Stimulated activated CD4-positive, alpha-beta T cell treated with anti-CD3 and anti-CD28 coated beads, Interleukin-4, amount 100 ng/mL, for 1 hour (primary cell): ENCODE measurements around the gene C2orf81.
"Not testable (repeated sequence)": the region's sequence is repeated elsewhere in the genome, so short reads cannot be mapped to it uniquely, and the experiment has no call there.

Experiments used
- DNase-seq: peaks from one replicate; pipeline ENCODE4 v3.0.0-alpha.2; 2020

The C2orf81 gene

DNA sequence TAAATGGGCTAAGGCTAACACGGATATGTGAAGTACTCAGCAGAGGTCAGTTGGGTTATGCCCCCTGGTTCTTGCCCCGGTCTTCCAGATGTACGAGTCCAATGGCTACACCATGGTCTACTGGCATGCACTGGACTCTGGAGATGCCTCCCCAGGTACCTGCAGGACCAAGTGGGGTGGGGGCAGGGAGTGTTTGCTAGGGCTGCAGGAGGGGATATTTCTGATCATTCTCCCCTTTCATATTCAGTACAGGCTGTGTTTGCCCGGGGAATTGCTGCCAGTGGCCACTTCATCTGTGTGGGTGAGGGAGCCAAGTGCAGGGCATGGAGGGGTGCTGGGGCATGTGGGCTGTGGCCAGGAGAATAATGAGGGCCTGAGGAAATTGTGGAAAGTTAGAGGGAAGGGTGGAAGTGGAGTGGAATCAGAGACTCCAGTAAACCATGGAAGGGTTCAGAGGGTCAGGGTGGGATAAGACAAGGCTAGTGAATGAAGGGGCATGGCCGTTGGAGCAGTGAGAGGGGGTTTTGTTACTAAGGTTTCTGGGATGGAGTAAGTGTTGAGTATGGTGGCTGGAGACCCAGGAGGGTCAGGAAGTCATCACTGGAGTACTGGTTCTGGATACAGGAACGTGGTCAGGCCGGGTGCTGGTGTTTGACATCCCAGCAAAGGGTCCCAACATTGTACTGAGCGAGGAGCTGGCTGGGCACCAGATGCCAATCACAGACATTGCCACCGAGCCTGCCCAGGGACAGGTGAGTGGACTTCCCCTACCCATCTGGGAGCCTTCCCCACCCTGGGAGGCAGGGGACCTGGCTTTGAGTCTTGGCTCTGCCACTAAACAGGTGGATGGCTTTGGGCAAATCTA lies 2.0 kb upstream of the C2orf81 start:
- DNase-seq: no peak

DNA sequence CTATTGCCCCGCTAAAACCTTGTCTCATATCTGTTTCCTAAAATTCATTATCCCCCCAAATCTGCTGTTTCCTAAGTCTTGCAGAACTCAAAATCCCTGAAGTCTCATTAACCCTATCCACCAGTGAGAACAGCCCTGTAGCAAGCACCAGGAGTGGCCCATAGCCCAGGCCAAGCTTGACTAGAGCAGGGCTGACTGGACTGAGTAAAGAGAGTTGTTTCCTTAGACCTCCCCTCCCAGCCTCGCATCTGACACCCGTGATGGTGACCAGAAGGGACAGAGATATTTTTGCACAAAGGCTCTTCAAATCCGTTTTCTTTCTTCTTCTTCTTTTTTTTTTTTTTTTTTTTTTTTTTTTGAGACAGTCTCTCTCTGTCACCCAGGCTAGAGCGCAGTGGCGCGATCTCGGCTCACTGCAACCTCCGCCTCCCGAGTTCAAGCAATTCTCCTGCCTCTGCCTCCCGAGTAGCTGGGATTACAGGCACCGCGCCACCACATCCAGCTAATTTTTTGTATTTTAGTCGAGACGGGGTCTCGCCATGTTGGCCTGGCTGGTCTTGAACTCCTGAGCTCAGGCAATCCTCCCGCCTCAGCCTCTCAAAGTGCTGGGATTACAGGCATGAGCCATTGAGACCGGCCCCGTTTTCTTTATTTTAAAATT lies 846 bp downstream of the C2orf81 start:
- DNase-seq: not testable (repeated sequence)

DNA sequence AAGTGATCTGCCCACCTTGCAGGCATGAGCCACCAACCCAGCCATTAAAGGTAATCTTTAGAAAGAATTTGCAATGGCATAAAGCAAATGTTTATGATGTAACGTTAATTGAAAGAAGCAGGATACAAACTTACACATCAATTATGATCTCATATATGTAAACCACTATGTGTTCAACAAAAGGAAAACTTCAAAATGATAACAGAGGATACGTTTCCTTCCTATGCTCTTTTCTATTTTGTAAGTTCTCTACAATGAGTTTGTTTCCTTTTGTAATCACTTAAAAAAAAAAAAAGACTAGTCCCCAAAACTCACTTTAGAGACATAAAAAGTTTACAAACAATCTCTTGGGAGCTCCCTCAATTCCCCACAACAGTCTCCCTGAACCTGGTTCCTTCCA lies 1.4 kb downstream of the C2orf81 start:
- DNase-seq: no peak

DNA sequence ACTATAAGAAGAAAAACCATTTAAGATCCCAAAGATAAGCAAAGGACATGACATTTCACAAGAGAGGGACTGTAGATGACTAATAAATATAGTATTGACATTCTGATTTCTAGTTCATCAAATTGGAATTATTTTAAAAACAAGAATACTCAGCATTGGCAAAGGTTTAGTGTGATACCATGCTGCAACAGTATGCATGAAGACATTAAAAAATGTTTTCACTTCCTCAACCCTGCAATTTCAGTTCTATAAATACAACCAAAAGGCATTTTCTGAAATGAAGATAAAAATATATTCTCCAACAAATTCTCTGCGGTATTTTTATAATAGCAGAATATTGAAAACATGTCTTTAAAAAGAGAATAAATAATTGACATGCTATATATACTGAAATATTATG lies 2.1 kb downstream of the C2orf81 start:
- no peak for DNase-seq

DNA sequence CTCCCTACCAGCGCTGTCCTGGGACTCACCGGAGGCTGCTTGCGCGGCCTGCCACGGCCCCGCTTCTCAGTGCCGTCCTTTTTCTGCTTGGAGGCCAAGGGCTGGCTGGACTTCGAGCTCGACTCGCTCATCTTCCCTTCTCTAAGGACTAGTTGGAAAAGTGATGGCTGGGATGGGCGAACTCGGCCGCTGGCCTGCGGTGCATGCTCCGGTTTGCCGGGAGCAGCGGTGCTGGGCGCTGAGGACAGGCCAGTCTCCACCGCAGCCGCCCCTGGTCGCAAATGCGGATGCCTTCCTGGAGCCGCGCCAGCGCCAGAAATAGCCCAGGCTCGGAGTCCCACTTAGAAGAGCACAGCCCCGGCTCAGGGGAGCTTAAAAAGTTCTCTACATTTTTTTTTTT lies 3.1 kb downstream of the C2orf81 start:
- DNase-seq: no peak

DNA sequence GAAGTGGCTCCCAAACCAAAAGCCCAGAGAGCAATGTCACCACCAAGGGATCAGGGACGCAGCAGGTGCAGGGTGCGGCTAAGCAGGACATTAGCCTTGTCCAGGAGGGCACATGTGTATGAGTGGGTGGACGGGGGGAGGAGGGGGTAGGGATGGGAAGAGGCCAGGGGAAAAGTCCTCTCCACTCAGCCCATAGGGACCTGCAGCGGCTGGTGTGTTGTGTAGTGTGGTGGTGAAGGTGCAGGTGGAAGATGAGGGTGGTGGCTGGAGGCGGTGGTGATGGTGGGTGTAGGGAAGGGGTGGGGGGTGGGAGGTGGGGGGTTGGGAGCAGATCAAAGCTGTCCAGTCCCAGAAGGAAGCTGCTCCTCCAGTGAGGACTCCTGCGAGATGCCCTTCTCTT lies 3.7 kb downstream of the C2orf81 start:
- no peak for DNase-seq

DNA sequence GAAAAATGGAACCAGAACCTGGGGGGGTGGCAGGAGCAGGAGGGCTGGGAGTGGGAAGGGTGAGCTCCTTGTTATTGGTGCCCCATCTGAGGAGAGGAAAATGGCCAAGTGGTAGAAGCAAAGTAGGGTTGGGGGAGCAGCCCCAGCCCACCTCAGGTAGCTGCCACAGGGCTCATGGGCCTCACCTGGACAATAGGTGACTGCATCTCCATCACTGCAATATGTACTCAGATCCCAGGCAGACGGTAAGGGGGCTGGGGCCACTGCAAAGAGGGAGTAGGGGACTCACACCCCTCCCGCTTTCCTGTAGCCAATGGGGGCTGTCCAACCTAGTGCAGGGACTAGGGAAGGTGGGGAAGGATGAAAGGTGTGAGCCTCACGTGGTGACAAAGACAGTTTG lies 4.2 kb downstream of the C2orf81 start:
- no peak for DNase-seq

DNA sequence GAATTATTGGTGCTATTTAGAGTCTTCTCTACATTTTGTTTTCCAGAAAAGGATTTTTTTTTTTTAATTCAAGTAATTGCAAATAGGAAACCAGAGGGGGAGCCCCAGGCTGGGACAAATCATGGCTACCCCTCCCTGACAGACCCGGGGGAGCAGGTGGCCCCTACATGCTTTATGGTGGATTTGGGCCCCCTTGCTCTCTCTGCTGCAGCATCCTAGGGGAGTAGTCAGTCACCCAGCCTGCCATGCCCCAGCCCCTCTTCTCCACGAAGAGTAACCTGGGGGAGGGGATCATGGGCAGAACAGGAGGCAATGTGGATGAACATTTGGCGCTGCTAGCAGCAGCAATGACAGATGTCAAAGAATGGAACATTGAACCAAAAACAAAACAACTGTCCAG lies 4.6 kb downstream of the C2orf81 start:
- DNase-seq: no peak

DNA sequence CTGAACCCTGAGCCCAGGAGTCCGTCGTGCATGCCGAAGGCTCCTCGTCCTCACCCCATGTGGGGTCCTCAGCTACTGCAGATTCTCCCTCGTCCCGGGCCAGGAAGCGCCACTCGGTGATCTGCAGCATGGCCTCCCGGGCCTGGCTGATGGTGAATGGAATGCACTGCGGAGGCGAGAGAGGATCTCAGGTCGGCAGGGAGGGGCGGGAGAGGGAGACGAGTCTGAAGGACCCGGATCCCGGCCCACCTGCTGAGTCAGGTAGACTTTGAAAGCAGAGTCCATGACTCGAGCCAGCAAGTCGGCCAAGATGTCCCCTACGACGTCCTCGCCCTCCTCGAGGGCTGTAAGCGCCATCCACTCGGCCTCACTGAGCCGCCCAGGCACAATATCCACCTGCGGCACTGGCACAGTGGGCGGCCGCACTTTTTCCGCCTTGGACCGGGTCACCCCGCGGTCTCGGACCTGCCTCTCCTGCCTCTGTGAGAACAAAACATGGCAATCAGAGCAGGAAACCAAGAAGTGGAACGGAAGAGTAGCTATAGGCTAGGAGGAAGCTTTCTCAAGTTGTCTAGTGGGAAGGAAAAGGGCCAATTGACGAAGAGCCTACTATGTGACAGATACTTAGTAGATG lies 5.5 kb downstream of the C2orf81 start:
- no peak for DNase-seq

DNA sequence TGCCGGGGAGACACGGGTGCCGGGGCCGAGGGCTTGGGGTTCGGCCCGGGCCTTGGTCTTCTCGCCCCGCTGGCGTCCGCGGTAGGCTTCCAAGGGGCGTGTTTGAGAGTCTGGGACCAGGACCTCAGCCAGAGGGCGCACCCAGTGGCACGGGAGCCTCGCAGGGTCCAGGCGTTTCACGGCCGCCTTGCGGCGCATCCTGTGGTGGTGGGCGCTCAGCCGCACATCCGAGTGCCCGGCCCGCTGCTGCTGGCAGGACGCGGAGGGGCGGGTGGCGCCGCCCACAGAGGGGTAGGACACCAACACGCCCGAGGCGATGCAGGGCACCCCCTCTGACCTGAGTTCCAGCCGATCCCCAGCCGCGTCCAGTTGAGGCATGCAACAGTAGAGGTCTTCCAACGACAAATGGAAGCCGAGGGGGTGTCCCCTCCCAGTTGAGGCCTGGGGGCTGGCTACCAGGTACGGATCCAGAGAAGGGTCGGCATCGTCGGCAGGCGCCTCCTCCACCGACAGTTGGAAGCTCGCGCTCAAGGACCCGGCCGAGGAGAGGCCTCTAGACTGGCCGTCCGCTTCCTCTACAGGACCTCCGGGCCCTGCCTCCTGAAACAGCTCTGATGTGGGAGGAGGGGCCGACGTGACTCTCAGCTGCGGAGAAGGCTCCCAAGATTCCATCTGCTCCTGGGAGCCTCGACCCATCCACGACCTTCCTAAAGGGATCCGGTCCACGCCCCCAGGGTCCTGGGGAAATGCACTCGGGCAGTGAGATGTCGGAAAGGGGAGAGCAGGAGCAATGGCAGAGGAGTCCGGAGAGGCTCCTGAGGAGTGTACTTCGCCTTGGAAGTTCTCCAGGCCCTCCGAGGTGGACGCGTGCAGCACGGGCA lies 6.3 kb downstream of the C2orf81 start:
- peak; percentile 21 for DNase-seq

DNA sequence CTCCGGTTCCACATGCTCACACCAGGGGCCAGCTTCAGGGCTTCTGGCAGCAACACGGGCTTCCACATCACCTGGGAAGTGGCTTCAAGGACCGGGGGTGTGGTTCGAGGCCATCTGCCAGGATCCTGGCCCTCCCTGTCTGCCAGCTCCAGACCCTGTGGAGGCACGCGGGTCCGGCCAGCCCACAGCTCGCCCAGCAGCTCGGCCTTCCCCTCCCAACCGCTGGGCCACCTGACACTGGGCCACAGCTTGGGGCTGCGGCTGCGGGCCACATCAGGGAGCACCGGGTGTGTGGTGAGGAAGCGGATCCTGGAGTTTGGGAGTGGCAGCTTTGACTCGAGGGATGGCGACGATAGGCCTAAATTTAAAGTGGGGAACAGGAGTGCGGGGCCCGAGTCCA lies 7.0 kb downstream of the C2orf81 start:
- no peak for DNase-seq

DNA sequence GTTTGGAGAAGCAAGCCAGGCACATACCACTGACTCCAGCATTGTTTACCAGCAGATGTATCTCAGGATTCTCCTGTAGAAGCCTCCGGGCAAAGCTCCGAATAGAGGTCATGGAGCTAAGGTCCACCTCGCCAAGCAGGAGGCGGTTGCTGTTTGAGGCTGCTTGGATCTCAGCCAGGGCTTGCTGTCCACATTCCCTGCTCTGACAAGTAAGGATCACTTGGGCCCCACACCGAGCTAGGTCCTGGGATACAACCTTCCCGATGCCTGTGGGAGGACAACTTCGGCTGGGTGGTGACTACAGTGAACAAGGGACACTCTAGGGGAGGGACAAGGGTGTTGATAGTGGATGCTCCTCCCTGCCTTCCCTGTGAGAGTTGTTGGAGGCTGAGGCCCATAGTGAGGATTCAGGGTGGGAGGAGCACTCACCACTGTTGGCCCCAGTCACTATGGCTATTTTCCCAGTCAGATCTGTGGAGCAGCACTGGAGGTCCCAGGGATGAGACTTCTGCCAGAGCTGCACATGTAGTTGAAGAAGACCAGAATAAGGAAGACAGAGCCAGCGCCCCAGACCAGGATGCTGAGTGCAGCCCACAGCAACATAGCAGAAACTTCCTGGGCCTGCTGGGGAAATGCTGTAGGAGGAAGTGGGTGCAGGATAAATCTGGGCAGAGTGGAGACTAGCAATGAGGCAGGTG lies 8.3 kb downstream of the C2orf81 start:
- DNase-seq: no peak

DNA sequence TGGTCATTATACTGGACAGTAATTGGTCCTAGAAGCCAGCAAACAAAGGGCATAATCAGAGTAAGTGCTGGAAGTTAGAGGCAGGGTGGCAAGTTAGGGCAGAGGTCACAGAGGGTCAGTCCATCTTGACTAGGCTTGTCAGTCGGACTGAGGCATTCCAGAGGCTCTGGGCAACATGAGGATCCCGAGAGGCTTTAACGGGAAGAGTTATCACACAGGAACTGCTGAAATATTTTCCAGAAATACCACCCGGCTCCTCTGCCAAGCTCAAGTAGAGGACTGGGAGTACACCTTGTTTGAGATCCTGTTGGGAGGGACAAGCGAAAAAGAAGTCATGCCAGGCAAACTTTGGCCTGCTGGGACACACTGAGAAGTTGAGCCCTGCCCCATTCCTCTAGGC lies 13.7 kb downstream of the C2orf81 start:
- DNase-seq: no peak

DNA sequence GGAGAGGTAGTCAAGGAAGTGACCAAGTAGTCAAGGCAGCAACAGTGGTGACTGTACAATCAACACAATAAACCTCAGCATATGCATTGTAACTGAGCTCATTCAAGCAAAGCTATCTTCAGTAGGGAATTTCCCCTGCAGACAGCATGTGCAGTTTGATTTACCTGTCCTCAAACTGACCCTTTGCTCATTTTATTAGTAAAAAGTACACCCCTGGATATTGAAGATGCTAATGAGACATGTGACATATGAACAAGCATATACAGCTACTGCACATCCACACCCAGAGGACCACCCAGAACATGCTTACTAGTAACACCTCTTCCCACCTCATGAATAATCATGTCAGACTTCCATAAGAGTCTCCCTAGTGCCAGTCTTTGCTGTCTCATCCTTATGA lies 15.4 kb downstream of the C2orf81 start:
- DNase-seq: no peak

DNA sequence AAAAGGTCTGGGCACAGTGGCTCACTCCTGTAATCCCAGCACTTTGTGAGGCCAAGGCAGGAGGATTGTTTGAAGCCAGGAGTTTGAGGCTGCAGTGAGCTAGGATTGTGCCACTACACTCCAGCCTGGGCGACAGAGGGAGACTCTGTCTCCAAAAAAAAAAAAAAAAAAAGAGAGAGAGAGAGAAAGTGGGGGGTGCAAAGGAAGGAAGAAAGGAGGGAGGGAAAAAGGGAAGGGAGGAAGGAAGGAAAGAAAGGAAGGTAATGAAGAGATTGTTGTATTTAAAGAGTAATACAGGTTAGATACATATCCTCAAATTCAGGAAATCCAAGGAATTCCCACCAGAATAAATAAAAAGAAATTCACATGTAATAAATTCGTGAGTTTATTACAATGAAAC lies 19.5 kb downstream of the C2orf81 start:
- no peak for DNase-seq

DNA sequence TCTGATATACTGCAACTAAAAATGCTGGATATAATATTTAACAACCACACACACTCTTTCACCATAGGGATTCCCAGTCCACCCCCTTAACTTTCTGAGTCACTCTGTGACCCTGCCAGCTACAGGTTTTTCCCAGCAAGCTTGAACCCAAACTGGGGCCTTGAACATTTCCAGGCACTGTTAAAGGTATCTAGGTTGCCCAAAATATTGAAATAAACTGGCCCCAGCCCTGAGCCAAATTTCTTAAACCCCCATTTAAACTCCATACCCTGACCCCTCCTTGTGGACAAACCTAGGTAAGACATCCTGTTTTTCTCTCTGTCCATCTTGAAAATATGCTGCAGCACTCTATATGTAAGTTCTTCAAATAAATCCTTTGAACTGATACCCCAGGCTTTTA lies 21.6 kb downstream of the C2orf81 start:
- DNase-seq: no peak

DNA sequence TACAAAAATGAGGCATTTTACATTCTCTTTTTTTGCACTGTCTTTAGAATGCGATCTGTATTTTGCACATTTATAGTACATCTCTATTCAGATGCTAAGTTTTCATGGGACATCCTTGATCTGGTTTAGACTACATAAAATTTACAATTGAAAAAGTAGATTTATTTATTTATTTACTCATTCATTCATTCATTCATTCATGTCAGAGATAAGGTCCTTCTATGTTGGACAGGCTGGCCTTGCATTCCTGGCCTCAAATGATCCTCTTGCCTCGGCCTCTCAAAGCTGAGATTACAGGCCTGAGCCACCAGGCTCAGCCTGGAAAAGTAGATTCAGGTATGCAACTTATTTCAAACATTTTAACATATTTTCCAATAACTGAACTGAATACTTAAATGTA lies 25.3 kb downstream of the C2orf81 start:
- DNase-seq: no peak

DNA sequence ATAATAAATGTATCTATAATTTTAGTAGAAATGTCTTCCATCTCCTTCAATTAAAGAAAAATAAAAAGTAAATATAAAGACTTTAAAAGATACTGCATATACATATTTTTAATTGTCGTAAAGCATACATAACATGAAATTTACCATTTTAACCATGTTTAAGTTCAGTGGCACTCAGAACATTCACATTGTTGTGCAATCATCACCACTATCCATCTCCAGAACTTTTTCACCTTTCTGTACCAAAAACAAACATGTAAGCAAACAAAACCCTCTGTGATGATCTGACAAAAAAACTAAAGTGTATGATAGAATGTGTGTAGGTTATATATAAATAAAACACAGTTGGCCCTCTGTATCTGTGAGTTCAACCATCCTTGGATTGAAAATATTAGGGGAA lies 27.9 kb downstream of the C2orf81 start:
- no peak for DNase-seq

DNA sequence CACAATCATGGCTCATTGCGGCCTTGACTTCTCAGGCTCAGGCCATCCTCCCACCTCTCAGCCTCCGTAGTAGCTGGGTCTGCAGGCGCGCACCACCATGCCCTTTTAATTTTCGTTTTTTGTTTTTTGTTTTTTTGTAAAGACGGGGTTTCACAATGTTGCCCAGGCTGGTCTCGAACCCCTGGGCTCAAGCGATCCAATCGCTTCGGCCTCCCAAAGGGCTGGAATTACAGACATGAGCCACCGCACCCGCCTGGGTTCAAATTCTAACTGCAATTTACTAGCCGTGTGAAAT lies 29.0 kb downstream of the C2orf81 start:
- DNase-seq: no peak

DNA sequence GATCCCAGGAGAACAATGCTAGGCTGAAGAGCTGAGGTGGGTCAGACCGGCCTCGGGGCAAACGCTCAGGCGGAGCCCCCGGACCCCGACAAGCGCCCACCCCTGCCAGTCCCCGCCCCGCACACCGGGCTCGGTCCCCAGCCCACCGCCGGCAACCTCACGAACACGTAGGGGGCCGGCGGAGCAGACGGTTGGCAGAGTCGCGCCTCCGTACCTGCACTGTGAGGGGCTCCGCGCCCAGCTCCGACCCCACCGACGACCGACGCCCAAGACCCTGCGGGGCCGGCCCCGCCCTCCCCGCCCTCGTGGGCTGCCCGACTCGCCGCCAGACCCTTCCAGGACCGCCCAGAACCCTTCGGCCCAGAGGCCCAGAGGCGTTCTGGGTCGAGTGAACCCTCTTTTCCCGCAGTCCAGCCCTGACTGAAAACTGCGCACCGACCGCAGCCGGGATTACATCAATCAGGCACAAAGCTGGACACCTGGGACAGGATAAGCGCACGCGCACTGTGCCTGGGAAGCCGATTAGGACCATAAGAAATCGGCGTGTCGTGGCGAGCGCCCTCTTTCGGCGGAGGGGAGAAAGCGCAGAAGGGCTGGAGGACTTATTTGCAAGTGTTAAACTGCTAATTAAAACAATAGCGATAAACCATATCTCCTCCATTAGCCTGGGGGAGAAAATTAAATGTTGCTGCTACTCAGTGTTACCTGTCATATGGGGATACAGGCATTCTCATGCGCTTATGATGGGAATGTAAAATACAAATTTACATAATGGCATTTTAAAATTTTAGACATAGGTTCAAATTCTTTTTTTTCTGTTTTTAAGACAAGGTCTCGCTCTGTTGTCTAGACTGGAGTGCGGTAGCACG lies 29.6 kb downstream of the C2orf81 start:
- peak; percentile 96 for DNase-seq

DNA sequence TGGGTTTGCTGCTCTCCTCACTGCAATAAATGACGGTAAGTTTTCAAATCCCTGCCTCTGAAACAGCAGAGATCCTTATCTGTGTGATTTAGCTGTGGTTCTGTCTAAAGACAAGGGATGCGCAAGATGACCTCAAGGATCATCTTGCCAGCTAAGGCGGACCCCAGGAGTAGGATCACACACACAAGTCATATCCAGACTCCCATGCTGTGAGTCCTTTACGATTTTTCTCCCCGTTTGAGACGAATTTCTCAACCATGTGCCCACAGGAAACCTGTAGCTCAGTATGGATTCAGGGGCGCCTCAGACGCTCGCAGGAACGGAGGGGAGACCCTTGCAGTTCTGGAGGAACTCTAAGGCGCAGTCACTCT lies 30.2 kb downstream of the C2orf81 start:
- no peak for DNase-seq

DNA sequence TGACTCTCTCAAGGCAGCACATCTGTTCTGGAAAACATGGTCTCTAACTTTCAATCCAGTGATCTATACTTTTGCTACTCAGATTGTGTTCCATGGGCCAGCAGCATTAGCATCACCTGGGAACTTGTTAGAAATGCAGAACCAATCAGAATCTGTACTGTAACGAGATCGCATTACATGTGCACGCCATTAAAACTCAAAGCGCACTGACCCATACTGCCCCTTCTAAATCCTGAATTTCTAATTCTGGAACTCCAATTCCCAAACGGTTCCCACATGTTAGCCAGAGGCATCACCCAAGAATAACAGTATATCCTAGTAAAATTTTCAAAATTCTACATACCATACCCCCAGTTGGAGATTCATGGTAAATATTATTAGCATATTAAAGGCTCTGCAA lies 30.8 kb downstream of the C2orf81 start:
- DNase-seq: no peak
